Eye (tissue), 1 donor: ENCODE data around the gene ROR1.
"Not testable (repeated sequence)": the region's sequence is repeated elsewhere in the genome, so short reads cannot be mapped to it uniquely, and the experiment has no call there.

ENCODE experiments used
- DNase-seq: peaks from one replicate; pipeline ENCODE4 v3.0.0-alpha.2; 2015

The ROR1 gene

DNA sequence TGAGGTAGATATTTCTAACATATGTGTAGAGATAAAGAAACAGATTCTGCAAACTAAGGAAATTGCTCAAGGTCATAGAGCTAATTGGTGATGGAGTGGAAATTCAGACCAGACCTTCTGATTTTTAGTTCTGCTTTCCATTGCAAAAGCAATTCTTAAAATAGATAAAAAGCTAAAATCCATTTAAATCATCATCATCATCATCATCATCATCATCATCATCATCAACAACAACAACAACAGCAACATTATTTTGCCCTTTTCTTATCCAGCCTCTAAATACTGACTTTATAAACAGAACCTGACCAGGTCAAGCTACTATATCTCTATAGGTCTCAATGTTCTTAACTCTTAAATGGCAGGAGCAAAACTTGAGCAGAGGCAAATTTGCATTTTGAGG lies 14.0 kb upstream of the ROR1 start:
- DNase-seq, result no peak

DNA sequence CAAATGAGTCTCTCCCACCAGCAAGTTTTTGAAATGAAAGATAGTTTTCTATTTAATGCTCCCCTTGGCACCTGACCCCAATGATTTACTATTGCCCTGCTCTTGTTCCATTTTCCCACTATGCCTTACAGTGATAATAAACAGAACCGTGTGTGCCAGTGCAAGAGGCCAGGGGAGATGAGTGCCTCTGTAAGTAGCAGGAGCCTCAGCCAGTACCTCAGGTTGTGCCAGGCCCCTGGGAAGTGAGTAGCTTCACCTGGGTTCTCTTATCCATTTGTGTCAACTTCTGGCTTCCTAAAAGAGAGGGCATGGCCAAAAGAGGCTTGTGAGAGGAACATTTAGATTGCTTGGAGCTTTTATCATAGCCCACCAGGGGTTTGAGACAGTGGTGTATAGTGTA lies 3.4 kb upstream of the ROR1 start:
- no peak for DNase-seq

DNA sequence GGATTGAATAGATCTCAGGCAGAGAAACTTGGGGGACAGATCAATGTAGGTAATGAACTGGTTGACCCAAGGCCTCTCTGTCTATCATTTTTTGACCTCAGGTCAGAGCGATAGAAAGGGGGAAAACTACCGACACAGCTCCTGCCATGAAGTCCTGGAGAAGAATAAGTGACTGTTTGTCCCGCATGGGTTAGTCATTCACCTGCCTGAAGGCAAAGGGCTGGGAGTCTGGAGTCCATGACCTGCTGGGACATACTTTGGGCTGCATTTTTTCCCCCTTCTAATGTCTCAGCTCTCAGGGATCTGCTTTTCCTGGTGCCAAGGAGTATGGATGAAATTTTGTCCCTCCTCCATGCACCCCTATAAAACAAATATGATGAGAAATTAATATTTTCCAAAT lies 1.6 kb upstream of the ROR1 start:
- no peak for DNase-seq

DNA sequence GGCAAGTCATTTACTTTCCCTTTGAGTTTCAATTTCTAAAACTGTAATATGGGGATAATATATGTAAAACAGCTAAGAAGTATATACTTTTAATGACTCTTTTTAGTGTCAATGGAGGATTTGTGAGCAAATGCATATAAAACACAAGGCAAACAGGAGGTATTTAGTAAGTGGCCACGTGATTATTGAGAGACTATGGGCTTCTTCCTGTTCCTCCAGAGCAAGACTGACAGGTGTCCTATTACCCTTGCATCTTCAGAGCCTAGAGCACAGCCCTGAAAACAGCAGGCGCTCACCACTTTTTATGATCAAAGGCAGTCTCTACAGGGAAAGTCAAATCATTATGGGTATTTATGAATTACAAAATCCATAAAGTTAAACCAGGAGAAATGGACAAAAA lies 941 bp upstream of the ROR1 start:
- no peak for DNase-seq

DNA sequence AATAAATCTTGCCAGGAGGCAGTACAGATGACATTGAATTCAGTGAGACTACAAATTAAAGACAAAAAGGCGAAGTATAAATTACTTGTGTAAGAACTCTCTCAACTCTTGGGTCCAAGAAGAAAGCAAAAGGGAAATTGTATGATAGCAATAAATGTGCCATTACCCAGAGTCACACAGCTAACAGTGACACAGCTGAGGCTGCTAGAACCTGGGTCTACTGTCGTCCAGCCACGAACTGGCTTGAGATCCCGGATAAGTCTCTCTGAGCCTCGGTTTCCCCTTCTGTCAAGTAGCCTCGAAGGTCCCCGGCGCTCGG lies 362 bp upstream of the ROR1 start:
- DNase-seq, result no peak

DNA sequence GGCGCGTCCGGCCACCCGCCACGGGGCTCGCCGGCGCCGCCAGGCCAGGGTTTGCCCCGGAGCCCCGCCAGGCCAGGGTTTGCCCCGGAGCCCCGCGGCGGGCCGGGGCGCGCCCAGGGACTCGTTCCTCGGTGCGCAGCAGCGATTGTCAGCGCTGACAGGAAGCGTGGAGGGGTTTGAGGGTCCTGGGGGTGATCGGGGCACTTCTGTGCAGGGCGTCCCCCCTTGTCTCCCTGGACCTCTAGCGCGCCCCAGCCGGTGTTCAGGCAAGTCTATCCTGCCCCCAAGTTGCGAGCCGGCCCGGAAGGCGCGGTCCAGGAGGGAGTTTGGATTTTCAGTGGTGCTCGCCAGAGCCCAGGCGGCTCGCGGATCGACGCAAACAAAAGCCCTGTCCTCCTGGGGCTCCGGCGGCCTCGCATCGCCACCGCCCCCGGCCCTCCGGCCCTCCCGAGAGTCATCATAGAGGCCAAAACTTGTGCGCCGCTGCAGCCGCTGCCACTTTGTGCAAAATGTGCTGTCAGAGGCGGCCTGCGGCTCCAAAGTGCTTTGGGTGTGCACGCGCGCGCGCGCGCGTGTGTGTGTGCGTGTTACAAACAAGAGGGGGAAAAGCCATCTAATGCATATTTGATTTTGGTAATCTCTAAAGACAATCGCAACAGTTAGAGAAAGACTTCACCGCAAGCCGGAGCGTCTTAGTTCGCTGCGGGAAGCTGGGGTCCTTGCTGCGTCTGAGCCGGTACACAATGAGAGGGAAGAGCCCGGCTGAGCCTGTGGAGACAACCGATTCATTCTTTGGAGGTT lies 1.0 kb downstream of the ROR1 start:
- peak; percentile 90 for DNase-seq

DNA sequence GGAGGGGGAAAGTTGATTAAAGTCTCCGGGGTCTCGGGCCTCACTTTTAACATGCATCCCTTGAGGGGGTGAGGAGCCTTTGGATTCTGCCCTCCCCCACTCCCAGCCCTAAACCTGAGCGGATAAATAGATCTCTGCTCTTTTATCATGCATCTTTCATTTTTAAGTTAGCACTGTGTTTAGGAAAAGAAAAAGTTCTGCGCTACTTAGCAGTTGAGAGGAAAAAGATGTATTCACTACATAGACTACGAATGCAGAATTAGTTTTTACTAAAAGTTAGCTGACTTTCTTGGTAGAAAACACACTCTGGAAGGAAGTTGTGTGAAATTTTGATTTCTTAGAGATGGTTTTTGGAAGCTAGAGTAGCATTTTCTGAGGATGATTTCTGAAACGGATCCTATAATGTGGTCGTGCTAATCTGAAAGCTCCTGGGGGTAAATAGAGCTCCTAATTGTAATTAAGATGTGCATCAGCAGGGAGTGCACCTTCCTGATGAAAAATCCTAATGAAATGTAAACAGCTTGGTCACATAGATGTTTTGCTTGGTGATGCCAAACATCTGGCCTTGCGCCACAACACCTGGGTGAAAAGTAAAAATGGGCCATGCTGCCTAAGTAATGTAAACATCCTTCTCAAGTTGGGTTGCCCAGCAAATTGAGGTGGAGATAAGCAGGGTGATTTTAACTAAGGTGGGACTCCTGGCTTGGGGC lies 1.8 kb downstream of the ROR1 start:
- DNase-seq, result no peak

DNA sequence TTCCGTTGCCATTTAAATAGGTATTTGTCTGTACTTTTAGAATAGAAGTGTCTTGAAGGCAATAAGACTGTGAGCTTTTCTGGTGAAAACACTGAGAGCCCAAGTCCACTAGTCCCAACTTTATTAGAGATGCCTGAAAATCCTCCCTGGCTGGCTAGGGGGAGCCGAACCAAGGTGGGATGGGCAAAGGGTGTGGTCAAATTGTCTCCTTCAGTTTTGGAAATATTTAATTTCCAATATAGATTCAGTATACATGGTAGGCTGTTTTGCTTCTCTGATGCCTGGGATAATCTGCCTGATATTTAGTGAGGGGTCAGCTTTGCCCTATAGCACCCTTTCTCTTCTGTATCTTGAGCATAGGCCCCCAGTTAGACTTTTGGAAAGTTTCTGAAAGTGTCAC lies 3.5 kb downstream of the ROR1 start:
- DNase-seq, result no peak

DNA sequence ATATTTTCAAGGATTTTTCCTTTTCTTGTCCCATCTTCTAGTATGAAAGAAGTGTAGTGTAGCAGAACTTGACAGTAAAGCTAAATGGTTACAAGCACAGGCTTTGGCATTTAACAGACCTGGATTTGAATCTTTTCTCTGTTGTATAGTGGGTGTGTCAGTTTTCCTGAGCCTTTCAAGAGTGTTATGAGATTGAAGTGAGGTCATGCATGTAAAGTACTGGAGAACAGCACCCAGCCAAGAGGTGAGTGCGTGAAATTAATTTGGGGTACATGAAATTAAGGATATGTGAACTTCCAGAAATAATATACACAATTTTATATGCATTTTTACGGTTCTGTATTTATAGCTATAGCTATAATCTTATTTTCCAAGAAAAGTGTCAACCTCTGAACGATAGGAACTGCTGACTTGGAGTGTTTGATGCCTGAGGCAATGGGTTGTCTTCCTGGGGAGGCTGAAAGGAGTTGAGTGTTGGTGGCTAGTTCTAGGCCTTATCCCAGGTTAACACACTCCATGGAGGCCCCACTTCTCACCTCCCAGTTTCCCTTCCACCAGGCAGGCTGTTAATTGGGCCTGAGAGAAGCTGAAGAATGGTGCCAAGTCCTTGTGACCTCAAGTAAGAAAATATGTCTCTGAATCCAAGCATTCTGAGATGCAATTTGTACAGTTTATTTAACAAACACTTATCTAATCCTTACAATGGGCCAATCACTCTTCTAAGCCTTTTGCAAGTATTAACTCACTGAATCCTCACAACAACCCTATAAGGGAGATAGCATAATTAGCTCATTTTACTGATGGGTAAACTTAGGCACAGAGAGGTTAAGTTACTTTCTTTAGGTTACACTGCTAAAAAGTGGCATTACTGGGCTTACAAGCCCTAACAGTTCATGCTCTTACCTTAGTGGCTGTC lies 4.4 kb downstream of the ROR1 start:
- no peak for DNase-seq

DNA sequence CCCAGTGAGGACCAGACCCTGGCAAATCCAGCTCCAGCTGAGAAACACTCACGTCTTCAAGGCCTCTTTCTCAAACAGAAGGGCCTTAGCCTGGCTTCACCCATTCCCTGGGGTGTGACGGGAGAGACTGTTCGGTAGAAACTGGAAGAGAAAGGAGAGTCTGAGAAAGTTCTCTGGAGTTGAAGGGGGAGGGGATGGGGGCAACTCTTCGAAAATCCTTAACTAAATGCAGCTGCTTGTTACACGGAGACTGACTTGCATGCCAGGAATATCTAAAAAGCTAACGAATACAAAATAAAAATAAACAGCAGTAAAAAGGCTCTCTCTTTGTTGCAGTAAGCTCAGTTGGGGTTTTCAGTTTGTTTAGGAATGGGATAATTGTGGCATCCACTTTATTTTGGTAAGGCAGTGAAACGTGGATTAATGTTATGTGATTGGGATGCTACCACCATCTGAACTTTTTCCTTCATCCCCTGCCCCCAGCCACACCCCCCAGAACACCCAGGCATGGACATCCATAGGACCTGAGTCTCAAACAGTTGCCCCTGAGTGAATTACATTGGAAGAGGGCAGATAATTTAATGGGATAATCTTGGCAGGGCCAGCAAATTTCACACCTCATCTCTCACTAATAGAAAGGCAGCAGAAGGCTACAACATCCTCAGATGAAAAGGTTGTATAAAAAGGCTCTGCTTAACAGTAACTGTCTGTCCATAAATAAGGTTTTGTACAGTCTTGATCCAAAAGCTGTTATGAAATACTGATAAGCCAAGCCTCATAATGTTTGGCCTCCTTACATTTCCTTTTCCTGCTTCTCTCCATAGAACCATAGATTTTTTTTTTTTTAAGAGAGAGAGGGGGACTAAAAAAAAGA lies 5.8 kb downstream of the ROR1 start:
- peak; percentile 56 for DNase-seq

DNA sequence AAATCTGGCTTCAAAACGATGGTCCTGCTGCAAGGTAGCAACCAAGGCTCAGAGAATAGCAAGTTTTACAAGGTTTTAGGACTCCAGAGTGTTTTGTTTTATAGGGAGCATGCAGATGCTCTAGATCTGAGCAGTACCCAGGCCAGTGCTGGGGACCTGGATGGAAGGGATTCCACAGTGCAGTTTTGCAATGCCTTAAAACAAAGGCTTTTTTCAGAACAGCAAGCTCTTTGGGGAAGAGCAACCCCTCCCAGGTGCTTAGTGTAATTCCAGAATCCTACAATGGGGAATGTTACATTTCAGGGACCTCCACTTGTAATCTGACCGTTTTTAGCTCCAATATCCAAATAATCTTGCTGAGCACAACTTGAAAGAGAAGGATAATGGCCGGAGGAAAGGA lies 6.7 kb downstream of the ROR1 start:
- no peak for DNase-seq

DNA sequence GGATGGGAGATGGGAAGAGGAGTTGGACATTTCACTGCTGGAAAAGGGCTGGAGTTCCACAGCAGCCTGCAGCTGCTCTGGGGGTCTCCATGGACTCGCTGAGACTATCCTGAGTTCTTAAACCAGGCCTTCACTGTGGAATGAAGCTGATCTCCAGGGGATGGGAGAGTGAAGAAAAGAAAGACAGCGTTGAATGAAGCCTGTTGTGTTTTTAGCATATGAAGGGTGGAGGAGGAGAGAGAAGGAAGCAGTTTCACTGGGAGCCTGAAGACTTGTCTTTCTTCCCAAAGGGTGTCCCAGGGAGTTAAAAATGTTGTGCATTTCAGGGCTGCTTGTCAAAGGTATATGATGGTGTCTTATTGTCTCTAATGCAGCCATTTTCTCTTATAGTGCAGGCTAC lies 9.2 kb downstream of the ROR1 start:
- no peak for DNase-seq

DNA sequence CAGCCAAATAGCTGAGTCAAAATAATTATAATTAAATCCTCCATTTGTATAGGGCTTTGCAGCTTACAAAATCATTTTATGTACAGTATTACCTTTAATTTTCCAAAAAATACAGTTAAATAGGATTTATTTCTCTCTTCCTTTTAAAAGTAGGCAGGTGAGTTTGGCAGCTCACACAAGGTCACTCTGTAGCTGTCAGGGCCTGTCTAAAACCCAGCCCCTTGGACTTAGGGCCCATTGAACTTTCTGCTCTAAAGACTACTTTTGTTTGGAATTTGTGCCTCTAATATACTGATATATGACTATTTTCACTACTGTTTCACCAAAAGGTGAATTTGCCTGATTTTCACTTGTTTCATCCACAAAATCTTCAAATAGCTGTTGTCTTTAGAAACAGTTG lies 10.3 kb downstream of the ROR1 start:
- no peak for DNase-seq

DNA sequence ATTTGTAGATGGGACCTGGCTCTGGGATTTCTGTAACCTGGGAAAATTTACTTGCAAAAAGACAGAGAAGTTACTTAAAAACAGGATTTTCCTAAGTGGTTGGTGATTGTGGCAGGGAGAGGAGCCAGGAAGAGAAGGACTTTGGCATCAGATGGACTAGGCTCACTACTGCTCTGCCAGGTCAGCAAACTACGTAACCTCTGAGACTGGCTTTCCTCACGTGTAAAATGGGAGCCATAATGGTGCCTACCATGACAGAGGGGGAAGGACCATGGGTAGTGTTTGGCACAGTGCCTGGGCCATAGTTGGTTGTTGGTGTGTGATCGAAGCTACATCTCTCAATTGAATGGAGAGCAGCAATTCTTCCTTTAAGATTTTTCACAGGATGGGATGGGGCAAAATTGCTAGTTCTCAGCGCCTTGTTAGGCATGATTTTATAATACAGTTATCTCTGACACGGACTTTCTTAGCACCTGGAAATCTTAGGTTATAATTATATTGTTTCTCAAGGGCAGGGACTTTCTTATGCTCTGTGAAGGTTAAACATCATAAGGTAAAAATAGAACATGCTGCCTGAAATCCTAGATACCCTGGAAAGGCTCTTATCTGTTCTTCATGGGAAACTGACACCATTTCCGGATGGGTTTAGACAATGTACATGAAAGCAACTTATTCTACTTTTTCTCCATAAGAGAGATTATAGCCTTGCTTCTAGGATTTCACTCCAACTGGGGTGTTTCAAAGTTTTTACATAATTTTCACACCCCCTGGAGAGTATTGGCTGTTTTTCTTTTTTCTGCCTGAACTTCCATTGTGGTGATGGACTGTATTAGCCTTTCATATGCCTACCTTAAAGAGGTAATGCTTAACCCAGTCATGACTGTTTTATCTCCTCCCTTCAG lies 10.9 kb downstream of the ROR1 start:
- DNase-seq, result no peak

DNA sequence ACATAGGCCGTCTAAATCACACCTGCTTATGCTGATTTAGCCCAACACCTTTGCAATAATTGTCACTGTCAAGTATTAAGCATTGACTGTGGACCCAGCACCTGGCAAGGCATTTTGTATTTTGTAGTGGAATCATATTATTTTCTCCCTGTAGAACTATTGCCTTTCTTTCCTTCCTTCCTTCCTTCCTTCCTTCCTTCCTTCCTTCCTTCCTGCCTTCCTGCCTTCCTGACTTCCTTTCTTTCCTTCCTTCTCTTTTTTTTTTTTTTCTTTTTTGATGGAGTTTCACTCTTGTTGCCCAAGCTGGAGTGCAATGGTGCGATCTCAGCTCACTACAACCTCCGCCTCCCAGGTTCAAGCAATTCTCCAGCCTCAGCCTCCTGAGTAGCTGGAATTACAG lies 13.5 kb downstream of the ROR1 start:
- DNase-seq, result not testable (repeated sequence)

DNA sequence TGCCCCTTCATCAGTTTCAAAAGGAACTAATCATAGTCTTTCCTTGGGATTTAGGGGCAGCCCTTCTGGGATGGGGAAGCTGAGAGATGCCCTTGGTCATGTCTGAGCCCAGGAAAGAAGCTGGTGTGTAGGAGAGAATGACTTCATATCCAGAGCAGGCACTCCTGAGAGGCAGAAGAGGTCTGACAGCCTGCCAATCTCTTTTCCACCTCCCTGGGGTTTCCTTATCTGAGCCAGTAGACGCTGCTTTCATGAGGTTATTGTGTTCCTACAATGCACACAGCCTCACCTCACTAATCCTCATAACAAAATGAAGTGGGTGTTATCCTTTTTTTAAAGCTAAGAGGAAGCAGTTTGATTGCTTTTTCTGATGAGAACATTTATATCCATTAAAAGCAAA lies 14.1 kb downstream of the ROR1 start:
- peak; percentile 46 for DNase-seq

DNA sequence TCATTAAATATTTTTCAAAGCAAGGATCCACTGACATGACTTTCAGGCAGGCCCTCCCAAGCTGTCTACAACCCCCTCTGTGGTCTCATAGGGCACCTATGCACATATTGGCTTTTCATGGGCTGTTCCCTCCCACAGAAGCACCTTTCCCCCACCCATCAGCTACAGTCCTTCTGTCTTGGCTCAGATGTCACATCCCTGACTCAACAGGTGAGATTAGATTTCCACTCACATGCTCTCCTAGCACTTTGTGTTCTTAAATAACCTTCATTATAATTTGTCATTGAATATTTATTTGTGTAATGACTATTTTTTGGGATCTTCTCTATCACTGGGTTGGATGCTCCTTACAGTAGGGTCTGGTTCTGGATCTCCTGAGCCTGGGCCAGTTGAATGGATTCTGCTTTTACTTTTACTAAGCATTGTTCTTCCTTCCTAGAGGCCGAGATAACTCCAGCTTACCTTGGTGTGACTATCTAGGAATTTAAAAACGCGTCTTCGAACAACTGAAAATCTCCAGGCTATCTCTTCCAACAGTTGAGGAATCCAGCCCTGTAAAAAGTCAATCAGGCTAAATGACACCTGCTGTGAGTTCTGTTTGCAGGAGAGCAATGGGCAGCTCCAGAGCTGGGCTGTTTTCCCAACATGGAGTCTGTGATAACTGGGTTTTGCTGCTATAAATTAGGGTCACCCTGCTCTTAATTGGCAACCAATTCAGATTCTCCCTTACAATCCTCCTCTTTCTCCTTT lies 16.2 kb downstream of the ROR1 start:
- DNase-seq, result no peak

DNA sequence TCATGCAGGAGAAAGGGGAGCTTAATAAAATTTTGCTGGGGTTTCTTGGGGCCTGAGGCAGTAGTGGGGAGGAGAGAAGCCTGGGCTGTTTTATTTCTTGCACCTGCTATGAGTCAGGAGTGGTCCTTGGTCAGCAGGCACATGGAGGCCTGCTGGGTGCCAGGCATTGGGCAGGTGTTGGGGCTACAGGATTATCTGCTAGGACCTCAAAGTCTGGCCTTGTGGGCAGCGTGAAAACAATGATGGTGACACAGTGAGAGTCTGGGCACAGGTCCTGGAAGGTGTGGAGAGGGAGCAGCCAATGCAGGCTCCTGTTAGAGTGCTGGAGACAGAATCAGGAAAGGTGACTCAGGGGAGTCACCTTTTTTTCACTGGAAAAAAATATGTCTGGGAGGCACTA lies 17.2 kb downstream of the ROR1 start:
- no peak for DNase-seq

DNA sequence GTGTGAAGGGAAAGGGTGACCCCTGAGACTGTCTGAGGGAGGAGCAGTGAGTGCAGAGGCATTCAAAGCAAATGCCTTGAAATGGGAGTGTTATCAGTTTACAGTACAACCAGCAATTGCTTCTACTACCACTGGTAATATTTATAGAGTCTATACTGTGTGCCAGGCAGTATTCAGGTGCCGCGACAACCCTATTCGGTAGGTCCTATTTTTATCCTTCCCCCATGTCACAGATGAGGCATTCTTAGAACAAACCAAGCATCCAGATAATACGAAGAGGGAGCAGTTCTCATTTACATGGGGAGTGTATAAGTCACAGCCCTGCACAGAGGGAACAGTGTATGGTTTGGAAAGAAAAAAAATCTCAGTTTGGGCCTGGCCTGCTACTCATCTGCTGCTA lies 18.3 kb downstream of the ROR1 start:
- no peak for DNase-seq

DNA sequence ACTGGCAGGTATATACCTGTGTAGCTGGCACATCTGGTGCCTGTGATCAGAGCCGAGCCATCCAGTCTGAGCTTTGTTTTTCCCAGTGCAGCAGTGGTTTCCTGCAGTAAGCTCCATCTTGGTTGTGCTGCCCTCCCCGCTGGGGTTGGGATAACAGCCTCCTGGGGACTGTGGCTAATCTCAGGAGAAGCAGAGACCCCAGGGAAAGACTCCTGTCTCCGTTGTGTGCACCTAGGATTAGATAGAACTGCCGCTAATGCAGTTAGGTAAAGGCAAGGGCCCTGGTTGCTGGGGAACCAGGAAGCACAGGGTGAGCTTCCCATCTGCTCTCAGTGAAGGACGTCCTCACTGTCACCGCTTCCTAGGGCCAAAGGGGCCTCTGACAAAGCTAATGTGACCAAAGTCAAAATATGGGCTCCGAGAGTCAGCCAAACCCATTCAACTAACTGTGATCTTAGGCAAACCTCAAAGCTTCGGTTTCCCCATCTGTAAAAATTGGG lies 20.0 kb downstream of the ROR1 start:
- DNase-seq, result no peak

DNA sequence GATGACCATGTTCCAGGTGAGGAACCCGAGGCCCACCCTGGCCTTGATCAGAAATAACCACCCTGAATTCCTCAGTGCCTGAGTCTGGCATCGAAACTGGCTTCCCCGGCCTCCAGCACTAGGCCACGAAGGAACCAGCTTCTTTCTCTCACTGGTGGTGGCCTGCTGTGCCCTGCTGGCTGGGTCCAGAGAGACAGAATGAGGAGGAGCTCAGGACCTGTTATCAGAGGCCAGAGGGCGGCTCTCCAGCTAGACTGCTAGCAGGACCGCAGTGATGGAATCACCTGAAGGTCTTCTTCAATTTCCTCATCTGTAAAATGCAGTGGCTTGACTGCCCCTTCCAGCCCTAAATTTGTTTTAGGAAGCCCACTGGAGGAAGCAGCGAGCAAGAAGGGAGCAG lies 20.5 kb downstream of the ROR1 start:
- DNase-seq, result no peak
